Endothelial cell of umbilical vein (primary cell): ENCODE results near the gene HIKESHI.

Experiments used
- CTCF ChIP-seq, 2 donors: IDR thresholded peaks; 1 replicate in 1 of 2; 2 replicates in 1 of 2; pipeline ENCODE4 v1.5.1; 2011; ENCODE audit warnings: low read length in 2 of 2, mild to moderate bottlenecking in 2 of 2, moderate library complexity in 2 of 2, control low read depth in 1 of 2, inconsistent platforms in 1 of 2, low read depth in 1 of 2; ENCODE audit not compliant: insufficient read depth in 1 of 2; ENCODE audit errors: extremely low read depth in 1 of 2
- EZH2 ChIP-seq: IDR thresholded peaks from 2 replicates; pipeline ENCODE4 v1.6.1; 2012; ENCODE audit warnings: borderline replicate concordance, low read depth, mild to moderate bottlenecking, moderate library complexity, low read length, inconsistent platforms; ENCODE audit not compliant: severe bottlenecking
- FOS ChIP-seq: IDR thresholded peaks from 2 replicates; pipeline ENCODE4 v1.6.1; 2011; ENCODE audit warnings: mild to moderate bottlenecking, low read length, moderate library complexity, borderline replicate concordance; ENCODE audit not compliant: insufficient read depth
- MAX ChIP-seq: IDR thresholded peaks from 2 replicates; pipeline ENCODE4 v1.6.1; 2011; ENCODE audit not compliant: insufficient read depth, insufficient read length
- POLR2A ChIP-seq: IDR thresholded peaks from 2 replicates; pipeline ENCODE4 v1.6.1; 2012; ENCODE audit warnings: low read depth, mild to moderate bottlenecking, control low read depth, low read length
- POLR2AphosphoS5 ChIP-seq: IDR thresholded peaks from 2 replicates; pipeline ENCODE4 v1.6.1; 2012; ENCODE audit warnings: low read depth, mild to moderate bottlenecking, control low read depth, low read length, moderate library complexity; ENCODE audit not compliant: insufficient read depth

- TF ChIP-seq EZH2 (no peak), CTCF (IDR thresholded peaks at IDR 0.05; ENCODE audit: extremely low read depth in 1 of 2, insufficient read depth in 1 of 2, low read depth in 1 of 2, low read length in 2 of 2) (no peak), POLR2A (no peak), MAX (no peak), FOS (no peak), POLR2AphosphoS5 (no peak)
Measured at GRCh38 chr11:86278226-86278625, 23.8 kb upstream of the HIKESHI start.
